Dermis blood vessel endothelial cell (primary cell): ENCODE results near the gene ZNF583. TPM values are rescaled to one million over a fixed set of nuclear protein-coding genes. Genes with fewer than 3 reads are reported as not detected.

ENCODE experiments used
- DNase-seq: peaks from one replicate; pipeline ENCODE4 v3.0.0; 2010
- total RNA-seq: library from RNA; depleted of rRNA; stranded (reverse); fragments of >200 nt; gene quantifications from 2 replicates; pipeline ENCODE4 v1.2.3, GENCODE V29; 2014

Gene ZNF583
- 4.0 and 6.6 TPM in 2 replicates for total RNA-seq

- DNase-seq, result peak; percentile 97
Observed at GRCh38 chr19:56403764-56404704, at the start of gene ZNF583. TSS of gene ZNF583 (plus strand) at chr19:56404332. CDS start at chr19:56407115, 2,783 bp downstream.

- DNase-seq, result no peak
Observed at GRCh38 chr19:56355517-56355916, 48.6 kb upstream of the ZNF583 start.

DNA sequence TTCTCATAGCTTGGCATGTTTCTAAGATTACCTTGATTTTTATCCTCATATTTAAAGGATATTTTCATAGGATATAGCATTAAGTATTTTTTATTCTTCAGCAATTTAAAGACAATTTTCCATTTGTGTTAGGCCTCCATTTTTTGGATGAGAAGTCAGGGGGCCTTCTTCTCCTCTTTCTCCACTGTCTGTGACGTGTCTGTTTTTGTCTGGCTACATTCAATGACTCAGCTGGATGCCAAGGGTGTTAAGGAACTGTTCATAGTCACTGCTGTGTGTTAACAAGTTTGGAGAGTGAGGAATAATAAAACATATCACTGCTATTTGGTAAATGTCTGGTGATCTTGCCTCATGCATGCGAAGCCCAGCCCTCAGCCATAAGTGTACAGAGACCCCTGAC, 47.2 kb upstream of the ZNF583 start:
- DNase-seq, result no peak

DNA sequence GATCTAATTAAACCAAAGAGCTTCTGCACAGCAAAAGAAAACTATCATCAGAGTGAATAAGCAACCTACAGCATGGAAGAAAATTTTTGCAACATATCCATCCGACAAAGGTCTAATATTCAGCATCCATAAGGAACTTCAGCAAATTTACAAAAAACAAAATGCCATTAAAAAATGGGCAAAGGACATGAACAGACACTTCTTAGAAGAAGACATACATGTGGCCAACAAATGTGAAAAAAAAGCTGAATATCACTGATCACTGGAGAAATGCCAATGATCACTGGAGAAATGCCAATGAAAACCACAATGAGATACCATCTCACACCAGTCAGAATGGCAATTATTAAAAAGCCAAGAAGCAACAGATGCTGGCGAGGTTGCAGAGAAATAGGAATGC, 43.3 kb upstream of the ZNF583 start:
- DNase-seq, result no peak

- peak; percentile 98 for DNase-seq
Observed at GRCh38 chr19:56367829-56368711, 36.1 kb upstream of the ZNF583 start.

DNA sequence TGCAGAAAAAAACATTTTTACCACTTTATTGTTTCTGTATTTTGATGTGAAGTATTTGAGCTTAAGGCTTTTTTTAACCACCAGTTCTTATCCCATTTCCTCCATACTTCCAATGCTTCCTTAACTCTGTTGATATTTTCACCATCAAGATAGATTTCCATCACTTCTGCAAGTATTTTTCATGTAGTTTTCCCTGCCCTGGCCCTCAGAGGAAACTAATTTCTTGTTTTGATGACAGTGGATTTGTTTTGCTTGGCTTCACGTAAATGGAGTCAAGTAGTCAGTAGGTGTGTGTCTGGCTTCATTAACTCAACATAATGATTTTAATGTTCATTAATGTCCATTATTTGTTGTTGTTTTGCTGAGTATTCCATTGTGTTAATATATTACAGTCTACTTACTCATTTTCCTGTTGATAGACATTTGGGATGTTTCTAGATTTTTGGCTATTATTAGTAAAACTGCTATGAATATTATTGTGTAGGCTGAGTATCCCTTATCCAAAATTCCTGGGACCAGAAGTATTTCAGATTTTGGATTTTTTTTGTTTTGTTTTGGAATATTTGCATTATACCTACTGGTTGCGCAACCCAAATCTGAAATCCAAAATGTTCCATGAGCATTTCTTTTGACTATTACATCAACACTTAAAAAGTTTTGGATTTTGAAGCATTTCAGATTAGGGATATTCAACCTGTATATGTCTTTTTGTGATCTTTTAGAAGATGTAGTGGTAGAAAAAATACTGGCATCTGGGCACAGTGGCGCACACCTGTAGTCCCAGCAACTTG, 34.1 kb upstream of the ZNF583 start:
- DNase-seq, result peak; percentile 37

DNA sequence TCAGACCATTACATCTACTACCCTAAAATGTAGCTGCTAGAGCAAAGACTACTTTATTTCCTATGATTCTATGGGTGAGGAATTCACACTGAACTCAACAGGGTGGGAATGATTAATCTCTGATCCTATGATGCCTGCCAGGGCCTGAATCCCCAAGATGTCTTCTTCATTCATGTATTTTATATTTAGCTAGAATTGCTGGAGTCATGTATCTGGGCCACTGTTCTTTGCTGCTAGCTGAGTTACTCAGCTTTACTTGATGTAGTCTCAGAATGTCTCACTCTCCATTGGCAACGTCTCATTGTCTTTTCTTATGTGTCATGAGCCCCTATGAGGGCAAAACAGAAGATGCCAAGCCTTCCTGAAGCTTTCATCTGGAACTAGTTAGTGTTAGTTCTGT, 31.9 kb upstream of the ZNF583 start:
- no peak for DNase-seq

DNA sequence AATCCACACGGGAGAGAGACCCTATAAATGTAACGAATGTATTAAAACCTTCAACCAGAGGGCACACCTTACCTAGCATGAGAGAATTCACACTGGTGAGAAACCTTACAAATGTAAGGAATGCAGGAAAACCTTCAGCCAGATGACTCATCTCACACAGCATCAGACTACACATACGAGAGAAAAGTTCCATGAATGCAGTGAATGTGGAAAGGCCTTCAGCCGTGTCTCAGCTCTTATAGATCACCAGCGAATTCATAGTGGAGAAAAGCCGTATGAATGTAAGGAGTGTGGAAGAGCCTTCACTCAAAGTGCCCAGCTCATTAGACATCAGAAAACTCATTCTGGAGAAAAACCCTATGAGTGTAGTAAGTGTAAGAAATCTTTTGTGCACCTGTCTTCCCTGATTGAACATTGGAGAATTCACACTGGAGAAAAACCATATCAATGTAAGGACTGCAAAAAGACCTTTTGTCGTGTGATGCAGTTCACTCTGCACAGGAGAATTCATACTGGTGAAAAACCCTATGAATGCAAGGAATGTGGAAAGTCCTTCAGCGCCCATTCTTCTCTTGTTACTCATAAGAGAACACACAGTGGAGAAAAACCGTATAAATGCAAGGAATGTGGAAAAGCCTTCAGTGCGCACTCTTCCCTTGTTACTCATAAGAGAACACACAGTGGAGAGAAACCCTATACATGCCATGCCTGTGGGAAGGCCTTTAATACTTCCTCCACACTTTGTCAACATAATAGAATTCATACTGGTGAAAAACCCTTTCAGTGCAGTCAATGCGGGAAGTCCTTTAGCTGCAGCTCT, 26.8 kb upstream of the ZNF583 start:
- DNase-seq, result no peak

DNA sequence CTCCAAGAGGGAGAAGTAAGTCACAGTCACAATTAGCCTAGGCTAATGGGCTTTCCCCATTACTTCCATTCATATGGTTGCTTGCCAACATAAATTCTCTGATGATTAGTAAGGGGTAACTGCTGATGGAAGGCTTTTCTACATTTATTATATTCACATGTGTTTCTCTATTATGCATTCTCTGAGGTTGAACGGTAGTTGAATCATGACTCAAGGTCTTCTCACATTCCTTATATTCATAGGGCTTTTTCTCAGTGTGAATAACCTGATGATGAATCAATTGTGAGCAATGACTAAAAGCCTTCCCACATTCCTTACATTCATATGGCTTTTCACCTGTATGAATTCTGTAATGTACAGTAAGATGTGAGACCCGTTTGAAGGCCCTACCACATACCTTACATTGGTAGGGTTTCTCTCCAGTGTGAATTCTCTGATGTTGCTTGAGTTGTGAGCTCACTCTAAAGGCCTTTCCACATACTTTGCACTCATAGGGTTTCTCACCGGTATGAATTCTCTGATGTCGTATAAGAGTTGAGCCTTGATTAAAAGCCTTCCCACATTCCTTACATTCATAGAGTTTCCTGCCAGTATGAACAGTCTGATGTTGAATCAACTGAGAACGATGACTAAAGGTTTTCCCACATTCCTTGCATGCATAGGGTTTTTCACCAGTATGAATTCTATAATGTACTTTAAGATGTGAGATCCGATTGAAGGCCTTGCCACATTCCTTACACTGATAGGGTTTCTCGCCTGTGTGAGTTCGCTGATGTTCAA, 20.1 kb upstream of the ZNF583 start:
- no peak for DNase-seq

DNA sequence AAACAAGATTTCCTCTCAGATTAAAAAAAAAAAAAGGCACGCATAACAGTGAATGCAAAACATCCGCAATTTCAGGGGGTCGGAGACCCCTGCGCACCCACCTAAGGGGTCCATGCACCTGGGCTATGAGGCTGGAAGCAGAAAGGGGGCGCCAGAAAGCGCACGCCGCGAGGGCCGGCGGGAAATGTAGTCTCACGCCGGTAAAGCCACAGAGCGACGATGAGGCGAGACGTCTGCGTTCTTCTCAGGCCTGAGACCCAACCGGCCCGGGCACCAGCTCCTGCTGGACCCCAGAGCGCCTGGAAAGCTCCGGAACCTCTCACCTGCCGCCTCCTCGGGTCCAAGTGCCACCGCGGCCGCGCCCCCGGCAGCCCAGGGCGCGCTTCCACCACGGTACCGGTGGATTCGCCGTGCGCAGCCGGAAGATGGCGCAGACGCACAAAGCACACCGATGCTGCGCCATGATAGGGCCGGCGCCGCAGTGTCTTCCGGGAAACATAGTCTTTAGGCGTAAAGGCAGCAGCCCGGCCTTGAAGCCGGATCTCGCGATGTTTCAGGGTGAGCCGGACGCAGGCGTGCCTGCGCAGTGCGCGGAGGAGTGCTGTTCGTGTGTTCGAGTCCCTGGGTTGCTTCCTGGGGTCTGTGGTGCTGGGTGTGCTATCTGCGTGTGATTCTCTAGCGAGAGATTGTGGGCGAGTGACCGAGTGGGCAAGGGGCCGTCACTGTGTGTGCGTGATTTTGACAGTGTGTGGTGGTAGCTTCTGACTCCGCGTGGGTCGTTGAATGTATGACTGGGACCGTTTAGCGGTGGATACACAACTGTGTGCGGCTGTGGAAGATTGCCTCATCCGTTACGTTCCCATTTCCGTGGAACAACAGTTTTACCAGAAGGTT, 10.8 kb upstream of the ZNF583 start, which contains the start of gene ZNF582:
Gene ZNF582, minus strand, starts transcription at position 416 of the 894 bp plus-strand sequence. CDS start 1,782 bp downstream, outside the sequence.
- peak; percentile 98 for DNase-seq

- DNase-seq, result no peak
Observed at GRCh38 chr19:56398809-56399208, 5.3 kb upstream of the ZNF583 start.

- DNase-seq, result no peak
Observed at GRCh38 chr19:56400485-56400884, 3.6 kb upstream of the ZNF583 start.

DNA sequence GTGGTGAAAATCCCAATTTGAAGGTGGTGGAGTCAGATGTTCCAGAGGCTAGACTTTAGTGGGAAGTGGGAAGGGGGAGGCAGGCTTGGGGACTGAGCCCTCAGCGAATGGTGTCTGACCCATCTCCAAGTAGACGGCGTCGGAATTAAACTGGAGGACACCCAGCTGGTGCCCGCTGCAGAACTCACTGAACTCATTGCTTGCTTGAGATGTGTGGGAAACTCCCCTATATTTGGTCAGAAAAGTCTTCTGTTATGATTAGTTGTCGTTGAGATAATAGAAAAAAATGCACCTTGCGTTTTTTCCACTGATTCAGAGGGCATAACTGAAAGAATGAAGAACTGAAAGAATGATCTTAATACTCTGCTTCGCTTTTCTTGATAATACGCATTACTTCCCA, 871 bp upstream of the ZNF583 start:
- DNase-seq, result no peak

DNA sequence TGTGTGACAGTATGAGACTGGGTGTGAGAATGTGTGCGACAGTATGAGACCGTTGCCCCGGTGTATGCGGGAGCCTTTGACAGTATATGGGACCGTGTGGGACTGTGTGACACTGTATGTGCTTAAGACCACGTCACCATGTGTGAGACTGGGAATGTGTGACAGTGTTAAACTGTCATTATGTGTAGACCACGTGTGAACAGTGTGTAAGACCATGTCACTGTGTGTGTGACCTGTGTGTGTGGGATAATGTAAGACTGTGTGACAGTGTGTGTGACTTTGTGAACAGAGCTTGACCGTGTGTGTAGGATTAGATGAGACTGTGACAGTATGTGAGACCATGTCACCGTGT, 549 bp downstream of the ZNF583 start:
- DNase-seq, result no peak

DNA sequence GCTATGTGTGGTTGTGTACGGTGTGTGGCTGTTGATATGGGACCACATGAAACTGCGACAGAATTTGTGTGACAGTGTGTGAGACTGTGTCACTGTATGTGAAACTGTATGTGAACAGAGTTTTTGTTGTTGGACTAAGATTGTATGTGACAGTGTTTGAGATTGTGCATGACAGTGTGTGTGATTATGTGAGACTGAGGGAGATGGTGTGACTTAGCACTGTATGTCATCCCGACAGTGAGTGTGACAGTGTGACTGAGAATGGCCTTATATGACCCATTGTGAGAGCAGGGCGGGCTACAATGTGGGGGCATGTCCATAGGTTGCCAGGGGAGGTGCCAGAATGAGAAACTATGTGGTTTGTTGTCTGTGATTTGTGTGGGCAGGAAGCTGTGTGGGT, 930 bp downstream of the ZNF583 start:
- no peak for DNase-seq

DNA sequence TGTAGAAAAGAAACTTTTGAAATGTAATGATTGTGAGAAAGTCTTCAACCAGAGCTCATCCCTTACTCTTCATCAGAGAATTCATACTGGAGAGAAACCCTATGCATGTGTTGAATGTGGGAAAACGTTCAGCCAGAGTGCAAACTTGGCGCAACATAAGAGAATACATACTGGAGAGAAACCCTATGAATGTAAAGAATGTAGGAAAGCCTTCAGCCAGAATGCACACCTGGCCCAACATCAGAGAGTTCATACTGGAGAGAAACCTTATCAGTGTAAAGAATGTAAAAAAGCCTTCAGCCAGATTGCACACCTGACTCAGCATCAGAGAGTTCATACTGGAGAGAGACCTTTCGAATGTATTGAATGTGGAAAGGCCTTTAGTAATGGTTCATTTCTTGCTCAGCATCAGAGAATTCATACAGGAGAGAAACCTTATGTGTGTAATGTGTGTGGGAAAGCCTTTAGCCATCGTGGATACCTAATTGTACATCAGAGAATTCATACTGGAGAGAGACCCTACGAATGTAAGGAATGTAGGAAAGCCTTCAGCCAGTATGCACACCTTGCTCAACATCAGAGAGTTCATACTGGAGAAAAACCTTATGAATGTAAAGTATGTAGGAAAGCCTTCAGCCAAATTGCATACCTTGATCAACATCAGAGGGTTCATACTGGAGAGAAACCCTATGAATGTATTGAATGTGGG, 19.3 kb downstream of the ZNF583 start:
- DNase-seq, result no peak

DNA sequence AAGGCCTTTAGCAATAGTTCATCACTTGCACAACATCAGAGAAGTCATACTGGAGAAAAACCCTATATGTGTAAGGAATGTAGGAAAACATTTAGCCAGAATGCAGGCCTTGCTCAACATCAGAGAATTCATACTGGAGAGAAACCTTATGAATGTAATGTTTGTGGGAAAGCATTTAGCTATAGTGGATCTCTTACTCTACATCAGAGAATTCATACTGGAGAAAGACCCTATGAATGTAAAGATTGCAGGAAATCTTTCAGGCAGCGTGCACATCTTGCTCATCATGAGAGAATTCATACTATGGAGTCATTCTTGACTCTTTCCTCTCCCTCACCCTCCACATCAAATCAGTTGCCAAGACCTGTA, 19.8 kb downstream of the ZNF583 start:
- DNase-seq, result no peak

GRCh38 chr19:56441206-56441792, 37.2 kb downstream of the ZNF583 start:
- DNase-seq, result no peak

- no peak for DNase-seq
Observed at GRCh38 chr19:56474308-56474707, 70.2 kb downstream of the ZNF583 start.
